C4-2B (cell line): ENCODE data around the gene HAPLN1.

Source experiments
- H3K27ac ChIP-seq: fragments of 450-650 bp; 2 replicates; pipeline ENCODE4 v1.5.1; 2017
- CTCF ChIP-seq: fragments of 450-650 bp; conservative IDR thresholded peaks from 2 replicates; pipeline ENCODE4 v1.5.1; 2017; ENCODE audit warnings: mild to moderate bottlenecking
- ZFX ChIP-seq: fragments of 450-650 bp; IDR thresholded peaks from 2 replicates; pipeline ENCODE4 v1.6.1; 2017

Gene HAPLN1

GRCh38 chr5:83720836-83721537, at the start of gene HAPLN1:
TSS of gene HAPLN1 (minus strand) at chr5:83720855. CDS start at chr5:83673523, 47,332 bp downstream.
- TF ChIP-seq ZFX (no peak), CTCF (no peak)
- no peak within 1 kb of the TSS for H3K27ac ChIP-seq

- H3K27ac ChIP-seq = no peak overlapping the region
- TF ChIP-seq CTCF (no peak), ZFX (no peak)
These were observed 46.8 kb upstream of the HAPLN1 start for GRCh38 chr5:83767409-83767992.

- no peak for TF ChIP-seq ZFX
- no peak for TF ChIP-seq CTCF
These were observed 43.4 kb upstream of the HAPLN1 start for GRCh38 chr5:83764101-83764500.

GRCh38 chr5:83760579-83760978, 39.9 kb upstream of the HAPLN1 start:
- H3K27ac ChIP-seq = no peak overlapping the region
- TF ChIP-seq CTCF = no peak
- no peak for TF ChIP-seq ZFX

More at GRCh38 chr5:83764101-83764500, 43.4 kb upstream of the HAPLN1 start:
- no peak overlapping the region for H3K27ac ChIP-seq

- no peak for TF ChIP-seq ZFX
- no peak for TF ChIP-seq CTCF
- H3K27ac ChIP-seq = no peak overlapping the region
These were observed 32.0 kb upstream of the HAPLN1 start for GRCh38 chr5:83752700-83753099.

- TF ChIP-seq CTCF = no peak
- no peak for TF ChIP-seq ZFX
- H3K27ac ChIP-seq = no peak overlapping the region
These were observed 30.5 kb upstream of the HAPLN1 start for GRCh38 chr5:83751201-83751600.

GRCh38 chr5:83750749-83751148, 30.1 kb upstream of the HAPLN1 start:
- TF ChIP-seq ZFX (no peak), CTCF (no peak)
- H3K27ac ChIP-seq = no peak overlapping the region
